ENCODE measurements around the gene SPAG6.

SPAG6 gene

DNA sequence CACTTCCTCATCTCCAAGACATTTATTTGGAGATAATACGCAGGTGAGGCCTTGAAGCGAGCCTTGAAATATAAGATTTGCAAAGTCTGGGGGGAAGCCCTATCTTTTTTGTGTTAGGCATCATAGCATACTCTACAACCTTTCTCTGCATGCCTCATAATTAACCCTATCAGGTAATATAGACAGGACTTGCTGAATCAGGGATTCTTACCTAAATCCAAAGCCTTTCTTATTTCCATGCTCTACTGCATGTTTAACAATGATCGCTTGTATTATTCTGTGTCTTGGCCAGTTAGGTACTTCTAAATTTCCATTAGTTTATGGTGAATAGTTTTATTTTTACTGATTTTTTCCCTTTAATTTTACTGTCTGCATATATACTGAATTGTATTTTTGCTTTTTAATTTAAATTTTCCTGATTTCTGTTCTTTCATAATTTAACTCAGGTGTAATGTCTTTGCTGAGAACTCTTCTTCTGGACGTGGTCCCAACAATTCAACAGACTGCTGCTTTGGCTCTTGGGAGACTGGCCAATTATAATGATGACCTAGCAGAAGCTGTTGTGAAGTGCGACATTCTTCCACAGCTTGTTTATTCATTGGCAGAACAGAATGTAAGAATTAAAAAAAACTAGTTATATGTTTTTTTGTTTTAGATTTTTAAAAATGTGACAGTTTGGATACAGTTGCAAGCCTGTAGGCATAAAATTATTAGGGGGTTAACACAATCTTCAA is 19.3 kb downstream of the SPAG6 start:
- no peak for DNase-seq (ENCODE audit: low spot score)
- in situ Hi-C loops (cut with MboI; ENCODE audit: low pct_unique_long_range_greater_than_20kb, low sequenced_read_pairs, unreplicated experiment), result no loop called here
- TF ChIP-seq, protein P1, sequence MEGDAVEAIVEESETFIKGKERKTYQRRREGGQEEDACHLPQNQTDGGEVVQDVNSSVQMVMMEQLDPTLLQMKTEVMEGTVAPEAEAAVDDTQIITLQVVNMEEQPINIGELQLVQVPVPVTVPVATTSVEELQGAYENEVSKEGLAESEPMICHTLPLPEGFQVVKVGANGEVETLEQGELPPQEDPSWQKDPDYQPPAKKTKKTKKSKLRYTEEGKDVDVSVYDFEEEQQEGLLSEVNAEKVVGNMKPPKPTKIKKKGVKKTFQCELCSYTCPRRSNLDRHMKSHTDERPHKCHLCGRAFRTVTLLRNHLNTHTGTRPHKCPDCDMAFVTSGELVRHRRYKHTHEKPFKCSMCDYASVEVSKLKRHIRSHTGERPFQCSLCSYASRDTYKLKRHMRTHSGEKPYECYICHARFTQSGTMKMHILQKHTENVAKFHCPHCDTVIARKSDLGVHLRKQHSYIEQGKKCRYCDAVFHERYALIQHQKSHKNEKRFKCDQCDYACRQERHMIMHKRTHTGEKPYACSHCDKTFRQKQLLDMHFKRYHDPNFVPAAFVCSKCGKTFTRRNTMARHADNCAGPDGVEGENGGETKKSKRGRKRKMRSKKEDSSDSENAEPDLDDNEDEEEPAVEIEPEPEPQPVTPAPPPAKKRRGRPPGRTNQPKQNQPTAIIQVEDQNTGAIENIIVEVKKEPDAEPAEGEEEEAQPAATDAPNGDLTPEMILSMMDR (IDR thresholded peaks at IDR 0.05; ENCODE audit: extremely low read depth, insufficient read depth, missing control alignments), result no peak

DNA sequence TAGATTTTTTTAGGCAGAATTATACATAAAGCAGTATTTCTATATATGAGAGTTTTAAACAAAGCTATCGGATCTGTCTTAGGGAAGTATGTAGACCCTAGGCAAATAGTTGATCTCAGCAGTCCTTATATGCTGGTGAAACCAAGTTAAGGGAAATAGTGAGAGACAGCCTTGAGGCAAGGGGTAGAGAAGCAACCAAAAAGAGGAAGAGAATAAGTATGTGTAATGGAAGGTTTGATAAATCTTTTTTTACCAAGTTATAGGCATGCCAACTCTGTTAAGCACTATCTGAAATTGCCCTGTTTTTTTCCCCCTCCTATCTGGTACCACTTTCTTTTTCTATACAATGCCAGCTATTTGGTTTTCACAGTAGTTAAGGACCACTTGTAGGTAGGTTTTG is 19.9 kb downstream of the SPAG6 start:
- TF ChIP-seq, protein P1 (IDR thresholded peaks at IDR 0.05; ENCODE audit: extremely low read depth, insufficient read depth, missing control alignments), result no peak
- DNase-seq (ENCODE audit: low spot score), result no peak
- in situ Hi-C loops (cut with MboI; ENCODE audit: low pct_unique_long_range_greater_than_20kb, low sequenced_read_pairs, unreplicated experiment), result no loop called here

DNA sequence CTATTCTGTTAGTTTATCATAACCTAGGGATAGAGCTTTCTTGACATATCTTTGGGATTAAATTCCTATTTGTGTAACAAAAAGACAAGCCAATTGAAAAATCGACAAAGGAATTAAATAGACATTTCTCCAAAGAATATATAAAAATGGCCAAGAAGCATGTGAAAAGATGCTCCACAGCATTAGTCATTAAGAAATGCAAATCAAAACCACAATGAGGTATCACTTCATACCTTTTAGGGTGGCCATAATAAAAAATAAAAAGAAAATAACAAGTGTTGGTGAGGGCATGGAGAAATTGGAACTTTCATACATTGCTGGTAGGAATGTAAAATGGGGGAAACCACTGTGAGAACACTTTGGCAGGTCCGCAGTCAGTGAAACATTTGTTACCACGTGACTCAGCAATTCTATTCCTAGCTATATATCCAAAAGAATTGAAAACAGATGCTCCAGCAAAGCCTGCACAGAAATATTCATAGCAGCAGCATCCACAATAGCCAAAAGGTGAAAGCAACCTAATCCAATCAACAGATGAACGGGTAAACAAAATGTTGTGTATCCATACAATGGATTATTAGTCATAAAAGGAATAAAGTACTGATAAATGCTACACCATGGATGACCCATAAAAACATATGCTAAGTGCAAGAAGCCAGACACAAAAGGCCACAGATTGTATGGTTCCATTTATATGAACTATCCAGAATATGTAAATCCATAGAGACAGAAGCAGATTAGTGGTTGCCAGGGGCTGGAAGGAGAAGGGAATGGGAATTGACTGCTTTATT is 20.5 kb downstream of the SPAG6 start:
- in situ Hi-C loops (cut with MboI; ENCODE audit: low pct_unique_long_range_greater_than_20kb, low sequenced_read_pairs, unreplicated experiment), result no loop called here
- no peak for DNase-seq (ENCODE audit: low spot score)

DNA sequence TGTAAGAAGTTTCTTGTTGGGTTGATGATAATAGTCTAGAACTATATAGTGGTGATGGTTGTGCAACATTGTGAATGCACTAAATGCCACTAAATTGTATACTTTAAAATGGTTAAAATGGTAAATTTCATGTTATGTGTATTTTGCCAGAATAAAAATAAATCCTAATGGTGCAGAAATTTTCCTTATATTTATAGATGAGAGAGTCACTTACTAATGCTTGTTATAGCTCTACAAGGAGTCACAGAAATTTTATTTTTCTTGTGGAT is 21.1 kb downstream of the SPAG6 start:
- TF ChIP-seq, protein P1 (IDR thresholded peaks at IDR 0.05; ENCODE audit: extremely low read depth, insufficient read depth, missing control alignments), result no peak
- in situ Hi-C loops (cut with MboI; ENCODE audit: low pct_unique_long_range_greater_than_20kb, low sequenced_read_pairs, unreplicated experiment), result no loop called here
- no peak for DNase-seq (ENCODE audit: low spot score)

More for the DNA sequence above, 20.5 kb downstream of the SPAG6 start:
- TF ChIP-seq, protein P1 (IDR thresholded peaks at IDR 0.05; ENCODE audit: extremely low read depth, insufficient read depth, missing control alignments), result no peak

DNA sequence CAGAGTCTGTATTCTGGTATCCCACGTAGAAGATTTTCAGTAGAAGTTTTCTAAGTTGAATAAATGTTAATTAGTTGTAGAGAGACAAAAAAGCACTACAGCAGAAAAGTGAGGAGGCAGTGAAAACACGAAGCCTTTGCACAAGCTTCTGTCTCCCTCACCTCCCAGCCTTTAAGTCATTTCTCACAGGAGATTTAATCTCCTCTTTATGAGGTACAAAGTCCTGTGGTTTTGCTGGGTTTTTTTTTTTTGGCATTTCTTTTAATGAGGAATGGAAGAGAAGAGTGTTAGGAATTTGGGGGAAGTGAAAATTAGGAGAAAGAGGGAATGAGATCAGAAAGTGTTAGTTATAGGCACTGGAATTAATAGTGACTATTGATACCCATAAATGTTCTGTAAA is 21.5 kb downstream of the SPAG6 start:
- in situ Hi-C loops (cut with MboI; ENCODE audit: low pct_unique_long_range_greater_than_20kb, low sequenced_read_pairs, unreplicated experiment), result no loop called here
- TF ChIP-seq, protein P1 (IDR thresholded peaks at IDR 0.05; ENCODE audit: extremely low read depth, insufficient read depth, missing control alignments), result no peak
- DNase-seq (ENCODE audit: low spot score), result no peak

DNA sequence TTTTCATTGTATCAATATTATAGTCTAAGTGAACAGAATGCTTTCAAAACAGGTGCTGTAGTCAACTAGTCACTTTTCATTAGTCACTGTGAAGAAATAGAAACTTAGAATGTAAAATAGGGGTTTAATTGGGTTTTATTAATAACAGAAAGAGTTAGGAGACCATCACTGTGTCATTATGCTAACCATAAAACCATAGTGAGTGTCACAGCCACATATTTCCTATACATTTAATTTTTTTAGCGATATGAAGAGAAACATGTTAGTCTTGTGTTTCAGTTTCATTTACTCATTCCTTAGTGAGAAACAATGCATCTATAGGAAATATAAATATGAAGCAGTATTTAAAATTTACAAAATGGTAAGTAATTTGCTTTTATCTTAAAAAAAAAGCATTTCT is 22.2 kb downstream of the SPAG6 start:
- no peak for DNase-seq (ENCODE audit: low spot score)
- TF ChIP-seq, protein P1 (IDR thresholded peaks at IDR 0.05; ENCODE audit: extremely low read depth, insufficient read depth, missing control alignments), result no peak
- in situ Hi-C loops (cut with MboI; ENCODE audit: low pct_unique_long_range_greater_than_20kb, low sequenced_read_pairs, unreplicated experiment), result no loop called here

Data from GM13977 (cell line).